ENCODE results near the gene PIK3R5. TPM values are rescaled to one million over a fixed set of nuclear protein-coding genes. Genes with fewer than 3 reads are reported as not detected.

PIK3R5 gene
- total RNA-seq, 1 donor from 2014 or later, result 34.2 TPM

DNA sequence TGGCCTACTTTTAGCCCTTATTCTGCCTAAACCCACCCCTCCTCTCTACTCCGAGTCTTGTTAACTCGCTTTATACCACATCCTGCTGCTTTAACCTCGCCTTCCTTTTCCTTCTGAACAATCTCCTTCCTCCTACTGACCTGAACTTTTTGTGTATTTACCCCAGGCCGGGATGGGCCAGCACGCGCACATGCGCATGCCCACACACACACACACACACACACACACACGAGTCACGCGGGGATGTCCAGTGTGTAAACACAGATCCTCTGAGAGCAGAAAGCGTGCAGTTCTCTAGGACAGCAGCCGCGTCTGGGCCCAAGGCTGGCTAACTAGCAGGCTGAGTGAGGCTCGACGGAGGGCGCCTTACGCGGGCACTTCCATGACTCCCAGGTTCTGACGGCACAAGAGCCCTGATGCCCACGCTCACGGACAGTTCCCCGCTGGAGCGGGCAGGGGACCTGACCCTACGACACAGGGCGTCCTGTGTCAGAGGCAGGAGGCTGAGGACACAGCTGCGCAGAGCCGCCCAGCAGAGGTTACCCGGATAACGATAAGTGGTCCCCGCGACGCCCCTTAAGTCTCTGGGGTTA lies 610 bp downstream of the PIK3R5 start:
- H3K27me3 Mint-ChIP-seq, result no peaks in the 10 kb centered on the region
- intact Hi-C loops (cut with micrococcal nuclease), result loop anchor here (1.0 kb wide), 6 partner anchors 11 to 582 kb away; partner anchors contain the start of gene RPL26
- H3K36me3 Mint-ChIP-seq (ENCODE audit: low read depth), result peaks cover 24% of the 10 kb centered on the region
- H3K4me3 Mint-ChIP-seq, result peak overlapping the region; percentile 88
- TF ChIP-seq, protein P1, sequence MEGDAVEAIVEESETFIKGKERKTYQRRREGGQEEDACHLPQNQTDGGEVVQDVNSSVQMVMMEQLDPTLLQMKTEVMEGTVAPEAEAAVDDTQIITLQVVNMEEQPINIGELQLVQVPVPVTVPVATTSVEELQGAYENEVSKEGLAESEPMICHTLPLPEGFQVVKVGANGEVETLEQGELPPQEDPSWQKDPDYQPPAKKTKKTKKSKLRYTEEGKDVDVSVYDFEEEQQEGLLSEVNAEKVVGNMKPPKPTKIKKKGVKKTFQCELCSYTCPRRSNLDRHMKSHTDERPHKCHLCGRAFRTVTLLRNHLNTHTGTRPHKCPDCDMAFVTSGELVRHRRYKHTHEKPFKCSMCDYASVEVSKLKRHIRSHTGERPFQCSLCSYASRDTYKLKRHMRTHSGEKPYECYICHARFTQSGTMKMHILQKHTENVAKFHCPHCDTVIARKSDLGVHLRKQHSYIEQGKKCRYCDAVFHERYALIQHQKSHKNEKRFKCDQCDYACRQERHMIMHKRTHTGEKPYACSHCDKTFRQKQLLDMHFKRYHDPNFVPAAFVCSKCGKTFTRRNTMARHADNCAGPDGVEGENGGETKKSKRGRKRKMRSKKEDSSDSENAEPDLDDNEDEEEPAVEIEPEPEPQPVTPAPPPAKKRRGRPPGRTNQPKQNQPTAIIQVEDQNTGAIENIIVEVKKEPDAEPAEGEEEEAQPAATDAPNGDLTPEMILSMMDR (IDR thresholded peaks at IDR 0.05), result no peak
- CTCF ChIA-PET, result interaction anchor here (0.8 to 2.8 kb wide), 6 partner anchors 10 to 180 kb away, joined by 3 to 9 read pairs (median 5); no protein-coding TSS in a partner anchor
- DNase-seq, result peak; percentile 44
- peak; percentile 6 for ATAC-seq (ENCODE audit: low read depth)
- peaks cover 10% of the 10 kb centered on the region for H3K9me3 Mint-ChIP-seq
- peak overlapping the region; percentile 78 for H3K27ac Mint-ChIP-seq
- peaks cover 65% of the 10 kb centered on the region for H3K4me1 Mint-ChIP-seq
- POLR2A ChIA-PET, result interaction anchor here (0.6 to 4.5 kb wide), 21 partner anchors 8 to 1279 kb away, joined by 3 to 83 read pairs (median 6); partner anchors contain the start of genes NDEL1 and NTN1

DNA sequence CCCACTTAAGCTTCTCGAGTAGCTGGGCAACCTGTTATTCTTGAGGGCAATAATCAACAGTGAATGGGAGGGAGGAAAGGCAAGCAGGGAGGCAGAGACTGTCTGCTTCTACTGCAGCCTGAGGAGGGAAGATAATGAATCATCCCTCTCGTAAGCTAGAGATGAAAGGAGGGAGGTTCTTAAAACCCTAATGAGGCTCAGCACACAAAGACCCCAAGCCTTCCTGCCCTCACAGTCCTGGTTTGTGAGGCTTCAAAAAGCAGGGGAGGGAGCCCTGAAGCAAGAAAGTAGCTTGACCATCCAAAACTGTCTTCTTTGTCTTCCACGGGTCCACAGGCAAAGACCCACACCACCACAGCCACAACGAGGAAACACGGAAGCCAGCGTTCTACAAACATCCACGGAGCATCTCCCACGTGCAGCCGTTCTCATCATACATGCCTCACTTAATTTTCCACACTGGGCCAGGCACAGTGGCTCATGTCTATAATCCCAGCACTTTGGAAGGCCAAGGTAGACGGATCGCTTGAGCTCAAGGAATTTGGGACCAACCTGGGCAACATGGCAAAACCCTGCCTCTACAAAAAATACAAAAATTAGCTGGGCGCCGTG lies 1.8 kb downstream of the PIK3R5 start:
- ATAC-seq (ENCODE audit: low read depth) (no peak), DNase-seq (no peak)
- H3K36me3 Mint-ChIP-seq (ENCODE audit: low read depth), result peaks cover 36% of the 10 kb centered on the region
- ChIA-PET POLR2A (interaction anchor here (0.6 to 4.5 kb wide), 6 partner anchors 11 to 887 kb away, joined by 3 to 83 read pairs (median 7); no protein-coding TSS in a partner anchor), CTCF (interaction anchor here (0.7 to 2.8 kb wide), 7 partner anchors 9 to 179 kb away, joined by 3 to 9 read pairs (median 3); no protein-coding TSS in a partner anchor)
- peaks cover 76% of the 10 kb centered on the region for H3K4me1 Mint-ChIP-seq
- TF ChIP-seq, protein P1 (IDR thresholded peaks at IDR 0.05), result no peak
- peaks cover 10% of the 10 kb centered on the region for H3K9me3 Mint-ChIP-seq
- no peaks in the 10 kb centered on the region for H3K27me3 Mint-ChIP-seq
- intact Hi-C loops (cut with micrococcal nuclease), result no loop called here
- H3K4me3 Mint-ChIP-seq, result peak overlapping the region; percentile 67
- H3K27ac Mint-ChIP-seq, result peak overlapping the region; percentile 36

DNA sequence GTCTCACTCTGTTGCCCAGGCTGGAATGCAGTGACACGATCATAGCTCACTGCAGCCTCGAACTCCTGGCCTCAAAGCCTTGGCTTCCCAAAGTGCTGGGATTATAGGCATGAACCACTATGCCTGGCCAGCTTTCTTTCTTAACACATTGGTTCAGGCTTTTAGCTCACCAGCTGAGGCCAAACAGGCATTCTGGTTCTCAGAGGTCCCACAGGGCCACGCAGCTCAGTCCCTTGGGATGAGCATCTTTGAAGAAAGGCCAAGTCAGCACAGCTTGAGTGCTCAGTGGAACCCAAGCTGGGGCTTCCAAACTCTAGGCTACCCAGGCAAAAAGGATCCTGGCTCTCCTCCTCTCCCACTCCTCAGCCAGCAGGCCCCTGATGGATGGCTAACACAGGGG lies 2.5 kb downstream of the PIK3R5 start:
- H3K9me3 Mint-ChIP-seq, result peaks cover 4% of the 10 kb centered on the region
- intact Hi-C loops (cut with micrococcal nuclease), result no loop called here
- ChIA-PET CTCF (interaction anchor here (0.7 to 1.9 kb wide), 6 partner anchors 10 to 105 kb away, joined by 3 to 5 read pairs (median 3); no protein-coding TSS in a partner anchor), POLR2A (interaction anchor here (1.8 to 4.5 kb wide), 3 partner anchors 10 to 63 kb away, joined by 7 to 83 read pairs (median 7); no protein-coding TSS in a partner anchor)
- TF ChIP-seq, protein P1 (IDR thresholded peaks at IDR 0.05), result no peak
- peaks cover 36% of the 10 kb centered on the region for H3K36me3 Mint-ChIP-seq (ENCODE audit: low read depth)
- H3K4me3 Mint-ChIP-seq, result peak overlapping the region; percentile 67
- ATAC-seq (ENCODE audit: low read depth), result peak; percentile 14
- peak overlapping the region; percentile 36 for H3K27ac Mint-ChIP-seq
- no peaks in the 10 kb centered on the region for H3K27me3 Mint-ChIP-seq
- no peak for DNase-seq
- peaks cover 80% of the 10 kb centered on the region for H3K4me1 Mint-ChIP-seq

DNA sequence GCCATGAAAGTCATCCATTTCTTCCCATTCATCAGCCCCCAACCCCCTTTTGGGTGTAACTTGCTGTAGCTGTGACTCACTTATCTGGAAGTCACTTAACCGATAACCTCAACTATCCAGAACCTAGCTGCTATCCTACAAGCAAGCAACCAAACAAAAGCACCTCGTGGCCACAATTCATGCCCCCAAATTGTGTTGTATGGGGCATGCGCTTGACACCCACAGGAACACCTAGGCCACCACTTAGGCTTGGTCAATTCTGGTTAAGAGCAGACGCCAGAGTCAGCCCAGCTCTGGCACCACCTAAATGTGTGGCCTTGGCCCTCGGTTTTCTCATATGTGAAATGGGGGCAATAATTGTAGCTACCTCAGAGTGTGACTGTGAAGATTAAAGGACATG lies 3.7 kb downstream of the PIK3R5 start:
- H3K4me1 Mint-ChIP-seq, result peaks cover 80% of the 10 kb centered on the region
- H3K27me3 Mint-ChIP-seq, result no peaks in the 10 kb centered on the region
- ATAC-seq (ENCODE audit: low read depth) (no peak), DNase-seq (no peak)
- no peak overlapping the region for H3K4me3 Mint-ChIP-seq
- TF ChIP-seq, protein P1 (IDR thresholded peaks at IDR 0.05), result no peak
- peaks cover 43% of the 10 kb centered on the region for H3K36me3 Mint-ChIP-seq (ENCODE audit: low read depth)
- H3K9me3 Mint-ChIP-seq, result no peaks in the 10 kb centered on the region
- intact Hi-C loops (cut with micrococcal nuclease), result no loop called here
- ChIA-PET CTCF (interaction anchor here (1.7 kb wide), 1 partner anchor 23 kb away, joined by 3 read pairs; no protein-coding TSS in a partner anchor), POLR2A (interaction anchor here (2.0 kb wide), 1 partner anchor 61 kb away, joined by 7 read pairs; no protein-coding TSS in a partner anchor)
- H3K27ac Mint-ChIP-seq, result no peak overlapping the region
